ENCODE measurements around the gene HINFP.

DNA sequence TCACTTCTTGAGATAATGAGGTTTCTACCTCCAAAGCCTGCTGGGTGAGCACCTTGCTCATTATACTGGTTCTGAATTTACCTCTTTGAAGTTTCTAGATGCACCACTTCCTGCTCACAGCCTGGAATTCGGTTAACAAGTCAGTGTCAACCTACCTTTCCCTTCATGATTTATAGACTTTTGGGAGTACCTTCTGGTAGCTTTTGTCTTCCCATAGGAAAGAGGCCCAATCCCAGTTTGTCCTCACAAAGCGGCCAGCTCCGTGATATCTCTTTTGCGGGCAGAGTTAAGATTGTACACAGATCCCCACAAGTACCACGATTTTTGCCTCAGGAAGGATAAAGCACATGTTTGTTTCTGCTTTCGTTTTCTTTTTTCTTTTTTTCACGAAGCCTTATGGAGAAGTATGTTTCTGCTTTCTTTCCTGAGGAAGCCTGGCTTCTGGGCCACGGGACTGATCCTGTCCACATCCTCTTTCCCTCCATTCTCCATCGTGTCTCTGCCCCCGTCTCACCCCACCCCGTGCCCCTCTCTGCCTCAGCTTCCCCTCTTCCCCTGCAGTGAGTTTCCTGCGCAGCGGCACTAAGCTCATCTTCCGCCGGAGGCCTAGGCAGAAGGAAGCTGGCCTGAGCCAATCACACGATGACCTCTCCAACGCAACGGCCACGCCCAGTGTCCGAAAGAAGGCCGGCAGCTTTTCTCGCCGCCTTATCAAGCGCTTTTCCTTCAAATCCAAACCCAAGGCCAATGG is 5.7 kb upstream of the HINFP start:
- no peak for TF ChIP-seq POLR2AphosphoS5 (IDR thresholded peaks at IDR 0.05; ENCODE audit: low read depth, low read length)
- no peak for TF ChIP-seq POLR2A (IDR thresholded peaks at IDR 0.05; ENCODE audit: low read depth, low read length)
